Activated T-helper 2 cell treated with anti-CD3 and anti-CD28 coated beads, Interferon-gamma antibody, Interleukin-2, Interleukin-4, amounts not matched to agents 10 μg/mL and 5 μg/mL and 100 μg/mL, durations not matched to agents 14 hours and 24 hours and 36 hours (primary cell): Measurements from ENCODE around the gene IL23R. TPM values are rescaled to one million over a fixed set of nuclear protein-coding genes. Genes with fewer than 3 reads are reported as not detected.
"Not testable (repeated sequence)": the region's sequence is repeated elsewhere in the genome, so short reads cannot be mapped to it uniquely, and the experiment has no call there.

ENCODE experiments used
- DNase-seq: peaks from one replicate; pipeline ENCODE4 v3.0.0; 2021; ENCODE audit warnings: low spot score
- H3K27ac Mint-ChIP-seq: one replicate; pipeline ENCODE4 v1.8.0; 2021; ENCODE audit warnings: mixed read lengths
- H3K27me3 Mint-ChIP-seq: one replicate; pipeline ENCODE4 v1.8.0; 2021; ENCODE audit warnings: low read depth, mixed read lengths
- H3K36me3 Mint-ChIP-seq: one replicate; pipeline ENCODE4 v1.8.0; 2021; ENCODE audit warnings: low read depth, mixed read lengths
- H3K4me1 Mint-ChIP-seq: one replicate; pipeline ENCODE4 v1.8.0; 2021; ENCODE audit warnings: low read depth, mixed read lengths
- H3K4me3 Mint-ChIP-seq: one replicate; pipeline ENCODE4 v1.8.0; 2021; ENCODE audit warnings: low read depth, mild to moderate bottlenecking, moderate library complexity, mixed read lengths
- H3K9me3 Mint-ChIP-seq: one replicate; pipeline ENCODE4 v1.8.0; 2021; ENCODE audit warnings: mixed read lengths
- intact Hi-C: fragments of 100-400 bp; cut with micrococcal nuclease; formaldehyde crosslinking; loops from one replicate; pipeline ENCODE4 v1.15.1; 2023
- total RNA-seq: library from RNA; stranded (reverse); gene quantifications from 2 replicates; pipeline ENCODE4 v1.2.3, GENCODE V29; 2022

IL23R gene
- total RNA-seq, 1 donor from 2014 or later: 0.80 TPM

GRCh38 chr1:67140460-67140859 lies 25.8 kb upstream of the IL23R start:
- Mint-ChIP-seq H3K36me3 (no peaks in the 10 kb centered on the region), H3K4me1 (peaks cover 21% of the 10 kb centered on the region), H3K4me3 (no peak overlapping the region), H3K27ac (no peak overlapping the region), H3K9me3 (no peaks in the 10 kb centered on the region), H3K27me3 (peaks cover 7% of the 10 kb centered on the region)
- intact Hi-C loops: loop anchor here (5.0 kb wide), 2 partner anchors 88 to 362 kb away; partner anchors contain the start of gene SLC35D1
- DNase-seq: no peak

DNA sequence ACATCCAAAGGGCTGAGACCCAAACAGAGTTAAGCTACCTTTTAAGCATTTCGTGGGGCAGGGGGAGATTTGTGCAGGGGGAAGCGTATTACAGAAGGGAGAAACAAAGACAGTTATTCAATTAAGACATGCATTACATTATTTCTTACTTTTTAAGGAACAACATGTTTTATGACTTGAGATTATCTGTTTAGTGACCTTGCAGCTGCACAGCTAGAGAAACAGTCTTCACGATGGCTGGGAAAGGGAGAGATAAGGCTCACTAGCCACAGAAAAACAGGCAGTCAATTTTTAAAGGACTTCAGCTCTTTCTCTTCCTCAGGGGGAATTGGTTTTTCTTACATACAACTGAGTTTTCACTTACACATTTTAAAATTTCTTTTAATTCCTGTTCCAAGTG lies 24.4 kb upstream of the IL23R start:
- H3K36me3 Mint-ChIP-seq, H3K9me3 Mint-ChIP-seq, H3K27me3 Mint-ChIP-seq, H3K27ac Mint-ChIP-seq, DNase-seq, H3K4me3 Mint-ChIP-seq: not testable (repeated sequence)
- intact Hi-C loops: loop anchor here (5.0 kb wide), 2 partner anchors 90 to 360 kb away; partner anchors contain the start of gene SLC35D1
- H3K4me1 Mint-ChIP-seq: peaks cover 27% of the 10 kb centered on the region

DNA sequence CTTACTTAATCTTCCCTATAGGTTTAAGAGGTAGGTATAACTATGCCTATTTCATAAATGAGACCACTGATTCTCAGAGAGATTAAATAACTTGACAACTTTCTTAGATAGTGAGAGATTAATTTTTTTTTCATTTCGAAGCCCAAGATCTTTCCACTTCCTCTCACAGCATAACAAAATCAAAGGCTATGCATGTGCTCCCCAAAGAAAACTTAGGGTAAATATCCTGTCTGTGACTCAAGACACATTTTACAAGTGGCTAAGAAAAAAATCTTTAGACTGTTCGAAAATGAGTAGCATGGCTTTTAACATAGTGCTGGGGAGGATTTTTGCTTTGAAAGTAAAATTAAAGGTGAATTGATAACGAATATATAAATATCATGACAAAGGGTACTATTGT lies 23.3 kb upstream of the IL23R start:
- H3K27ac Mint-ChIP-seq: no peak overlapping the region
- H3K36me3 Mint-ChIP-seq: no peaks in the 10 kb centered on the region
- H3K4me3 Mint-ChIP-seq: no peak overlapping the region
- intact Hi-C loops: loop anchor here (5.0 kb wide), 2 partner anchors 91 to 359 kb away; partner anchors contain the start of gene SLC35D1
- peaks cover 5% of the 10 kb centered on the region for H3K27me3 Mint-ChIP-seq
- H3K4me1 Mint-ChIP-seq: peaks cover 27% of the 10 kb centered on the region
- no peaks in the 10 kb centered on the region for H3K9me3 Mint-ChIP-seq
- no peak for DNase-seq

- no peaks in the 10 kb centered on the region for H3K27me3 Mint-ChIP-seq
- H3K4me1 Mint-ChIP-seq: peaks cover 31% of the 10 kb centered on the region
- H3K4me3 Mint-ChIP-seq: no peak overlapping the region
- H3K9me3 Mint-ChIP-seq: no peaks in the 10 kb centered on the region
- no peak overlapping the region for H3K27ac Mint-ChIP-seq
- DNase-seq: no peak
- no peaks in the 10 kb centered on the region for H3K36me3 Mint-ChIP-seq
- intact Hi-C loops: loop anchor here (1.0 to 5.0 kb wide), 3 partner anchors 67 to 358 kb away; partner anchors contain the start of gene SLC35D1
Measured at GRCh38 chr1:67143966-67144365, 22.3 kb upstream of the IL23R start.

- peaks cover 37% of the 10 kb centered on the region for H3K4me1 Mint-ChIP-seq
- H3K27ac Mint-ChIP-seq: no peak overlapping the region
- H3K27me3 Mint-ChIP-seq: no peaks in the 10 kb centered on the region
- no peak overlapping the region for H3K4me3 Mint-ChIP-seq
- no peaks in the 10 kb centered on the region for H3K36me3 Mint-ChIP-seq
- DNase-seq: no peak
- intact Hi-C loops: loop anchor here (1.0 to 5.0 kb wide), 4 partner anchors 67 to 358 kb away; partner anchors contain the start of gene SLC35D1
- no peaks in the 10 kb centered on the region for H3K9me3 Mint-ChIP-seq
Measured at GRCh38 chr1:67144696-67145095, 21.6 kb upstream of the IL23R start.

- intact Hi-C loops: loop anchor here (5.0 kb wide), 1 partner anchor 214 kb away; no protein-coding TSS in a partner anchor
- no peak for DNase-seq
Measured at GRCh38 chr1:67146101-67146500, 20.2 kb upstream of the IL23R start.

DNA sequence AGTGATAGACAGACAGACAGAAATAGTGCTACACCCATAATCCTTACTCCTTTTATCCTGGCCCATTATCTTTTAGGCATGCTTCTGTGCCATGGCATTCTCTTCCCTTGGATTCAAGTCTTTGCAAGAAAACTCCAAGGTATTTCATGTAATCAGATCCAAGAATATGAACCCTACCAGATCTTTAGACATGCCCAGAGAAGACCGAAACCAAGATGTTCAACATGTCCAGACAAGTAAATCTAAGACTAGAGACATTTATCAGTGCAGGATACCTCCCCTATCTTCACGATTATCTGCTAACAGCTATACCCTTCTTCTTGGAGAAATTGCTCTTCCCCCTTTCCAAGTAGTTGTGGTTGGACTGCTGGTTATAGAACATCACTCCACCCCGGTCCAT lies 19.7 kb upstream of the IL23R start:
- Mint-ChIP-seq H3K4me1 (peaks cover 44% of the 10 kb centered on the region), H3K27ac (no peak overlapping the region), H3K9me3 (no peaks in the 10 kb centered on the region), H3K27me3 (peaks cover 8% of the 10 kb centered on the region), H3K36me3 (no peaks in the 10 kb centered on the region), H3K4me3 (no peak overlapping the region)
- no peak for DNase-seq
- intact Hi-C loops: loop anchor here (5.0 kb wide), 1 partner anchor 214 kb away; no protein-coding TSS in a partner anchor

More at GRCh38 chr1:67146101-67146500, 20.2 kb upstream of the IL23R start:
- Mint-ChIP-seq H3K9me3 (no peaks in the 10 kb centered on the region), H3K36me3 (no peaks in the 10 kb centered on the region), H3K27me3 (peaks cover 7% of the 10 kb centered on the region), H3K4me1 (peaks cover 40% of the 10 kb centered on the region), H3K27ac (no peak overlapping the region), H3K4me3 (no peak overlapping the region)

GRCh38 chr1:67147973-67148372 lies 18.3 kb upstream of the IL23R start:
- H3K36me3 Mint-ChIP-seq, H3K9me3 Mint-ChIP-seq, H3K4me3 Mint-ChIP-seq, H3K27ac Mint-ChIP-seq, DNase-seq: not testable (repeated sequence)
- intact Hi-C loops: loop anchor here (2.0 to 5.0 kb wide), 2 partner anchors 151 to 216 kb away; no protein-coding TSS in a partner anchor
- Mint-ChIP-seq H3K27me3 (peaks cover 15% of the 10 kb centered on the region), H3K4me1 (peaks cover 42% of the 10 kb centered on the region)

DNA sequence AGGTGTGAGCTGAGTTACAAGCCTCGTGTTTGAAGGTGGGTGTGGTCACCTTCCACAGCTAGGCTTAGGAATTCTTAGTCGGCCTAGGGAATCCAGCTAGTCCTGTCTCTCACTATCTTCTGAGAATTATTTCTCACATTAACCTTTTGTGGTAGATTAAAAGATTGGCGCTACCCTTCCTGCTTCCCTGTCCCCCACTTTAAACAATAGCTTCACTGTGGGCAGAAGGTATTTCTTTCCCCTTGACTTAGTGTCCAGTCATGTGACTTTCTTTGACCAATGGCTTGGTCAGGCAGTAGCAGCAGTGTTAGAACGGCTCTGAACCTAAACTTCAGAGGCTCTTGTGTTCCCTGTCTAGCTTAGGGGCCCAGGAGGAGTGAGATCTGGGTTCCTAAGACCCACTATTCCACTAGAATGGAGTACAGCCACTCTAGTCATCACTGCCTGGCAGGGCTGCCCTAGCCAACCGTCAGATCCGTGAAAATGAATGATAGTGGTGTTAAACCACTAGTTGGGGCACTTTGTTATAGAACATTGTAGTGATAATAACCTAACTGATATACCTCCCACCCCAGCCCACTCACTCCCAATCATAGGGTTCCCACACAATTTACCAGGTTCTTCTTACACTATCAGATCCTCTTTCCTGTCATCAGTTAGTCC lies 17.6 kb upstream of the IL23R start:
- no peak for DNase-seq
- Mint-ChIP-seq H3K9me3 (no peaks in the 10 kb centered on the region), H3K36me3 (no peaks in the 10 kb centered on the region), H3K27me3 (peaks cover 21% of the 10 kb centered on the region), H3K27ac (no peak overlapping the region), H3K4me1 (peaks cover 36% of the 10 kb centered on the region), H3K4me3 (no peak overlapping the region)
- intact Hi-C loops: loop anchor here (1.0 to 5.0 kb wide), 3 partner anchors 152 to 383 kb away; no protein-coding TSS in a partner anchor

DNA sequence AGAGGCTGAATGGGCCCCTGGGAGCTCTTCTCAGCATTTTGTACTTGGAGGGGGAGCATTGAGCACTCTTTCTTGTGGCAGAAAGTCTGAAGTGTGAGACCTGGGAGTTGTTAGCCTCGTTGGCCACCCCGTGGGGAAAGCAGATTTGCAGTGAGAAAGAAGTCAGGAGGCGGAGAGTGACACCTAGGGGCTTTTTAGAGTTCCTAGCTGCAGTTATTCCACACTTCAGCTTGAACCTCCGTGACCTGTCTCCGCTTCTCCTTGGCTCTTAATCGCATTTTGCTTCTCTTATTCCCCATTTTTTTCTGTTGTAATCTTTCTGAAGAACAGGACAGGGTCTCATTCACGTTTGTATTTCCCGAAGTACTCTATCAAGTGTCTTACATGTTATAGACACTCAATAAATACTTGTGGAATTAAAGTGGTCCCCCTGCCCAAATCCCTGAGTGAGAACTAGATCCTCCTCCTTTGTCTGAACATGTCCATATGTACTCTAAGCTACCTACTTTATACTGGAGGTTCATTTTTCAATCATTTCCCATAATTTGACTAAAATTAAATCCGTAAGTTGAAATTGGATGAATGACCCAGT lies 17.0 kb upstream of the IL23R start:
- Mint-ChIP-seq H3K4me3 (no peak overlapping the region), H3K27me3 (peaks cover 25% of the 10 kb centered on the region), H3K4me1 (peaks cover 33% of the 10 kb centered on the region), H3K27ac (no peak overlapping the region), H3K36me3 (no peaks in the 10 kb centered on the region), H3K9me3 (no peaks in the 10 kb centered on the region)
- intact Hi-C loops: loop anchor here (1.0 to 5.0 kb wide), 3 partner anchors 152 to 384 kb away; no protein-coding TSS in a partner anchor
- peak; percentile 31 for DNase-seq

DNA sequence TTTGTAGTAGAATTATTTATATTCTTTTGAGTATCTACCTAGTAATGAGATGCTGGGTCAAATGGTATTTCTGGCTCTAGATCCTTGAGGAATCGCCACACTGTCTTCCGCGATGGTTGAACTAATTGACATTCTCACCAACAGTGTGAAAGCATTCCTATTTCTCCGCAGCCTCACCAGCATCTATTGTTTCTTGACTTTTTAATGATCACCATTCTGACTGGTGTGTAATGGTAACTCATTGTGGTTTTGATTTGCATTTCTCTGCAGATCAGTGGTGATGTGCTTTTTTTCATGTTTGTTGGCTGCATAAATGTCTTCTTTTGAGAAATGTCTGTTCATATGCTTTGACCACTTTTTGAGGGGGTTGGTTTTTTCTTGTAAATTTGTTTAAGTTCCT lies 15.3 kb upstream of the IL23R start:
- Mint-ChIP-seq H3K9me3 (no peaks in the 10 kb centered on the region), H3K4me3 (no peak overlapping the region), H3K27ac (no peak overlapping the region), H3K27me3 (peaks cover 33% of the 10 kb centered on the region), H3K4me1 (peaks cover 30% of the 10 kb centered on the region), H3K36me3 (no peaks in the 10 kb centered on the region)
- intact Hi-C loops: no loop called here
- DNase-seq: no peak

GRCh38 chr1:67158401-67158800 lies 7.9 kb upstream of the IL23R start:
- H3K9me3 Mint-ChIP-seq: peaks cover 5% of the 10 kb centered on the region
- H3K4me3 Mint-ChIP-seq: no peak overlapping the region
- peaks cover 3% of the 10 kb centered on the region for H3K36me3 Mint-ChIP-seq
- intact Hi-C loops: loop anchor here (5.0 kb wide), 1 partner anchor 34 kb away; no protein-coding TSS in a partner anchor
- no peak for DNase-seq
- H3K27ac Mint-ChIP-seq: peak overlapping the region; percentile 71
- H3K27me3 Mint-ChIP-seq: peaks cover 21% of the 10 kb centered on the region
- peaks cover 22% of the 10 kb centered on the region for H3K4me1 Mint-ChIP-seq

DNA sequence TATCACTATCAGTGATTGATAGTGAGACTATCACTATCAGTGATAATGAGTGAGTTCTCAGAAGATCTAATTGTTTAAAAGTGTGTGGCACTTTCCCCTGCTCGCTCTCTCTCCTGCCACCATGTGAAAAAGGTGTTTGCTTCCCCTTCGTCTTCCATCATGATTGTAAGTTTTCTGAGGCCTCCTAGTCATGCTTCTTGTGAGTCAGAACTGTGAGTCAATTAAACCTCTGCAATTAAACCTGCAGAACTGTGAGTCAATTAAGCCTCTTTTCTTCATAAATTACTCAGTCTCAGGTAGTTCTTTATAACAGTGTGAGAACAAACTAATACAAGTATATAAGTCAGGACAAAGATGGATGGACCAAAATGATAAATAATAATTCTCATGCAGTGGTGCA lies 7.0 kb upstream of the IL23R start:
- Mint-ChIP-seq H3K9me3 (peaks cover 5% of the 10 kb centered on the region), H3K4me1 (peaks cover 28% of the 10 kb centered on the region), H3K27me3 (peaks cover 16% of the 10 kb centered on the region), H3K27ac (peak overlapping the region; percentile 78), H3K4me3 (no peak overlapping the region), H3K36me3 (peaks cover 3% of the 10 kb centered on the region)
- DNase-seq: no peak
- intact Hi-C loops: loop anchor here (1.0 to 5.0 kb wide), 3 partner anchors 12 to 115 kb away; no protein-coding TSS in a partner anchor
